K562 (cell line): ENCODE results near the gene CCR5AS.

Experiments
- ATAC-seq: fragments of 200-7000 bp; cut with Tn5 transposase; 3 replicates; pipeline ENCODE4 v1.9.1; 2020; ENCODE audit warnings: moderate library complexity
- BruUV-seq: library from RNA; stranded (reverse); fragments of 400-500 nt; replicated peaks from 2 replicates; lab custom pipeline; 2021; lab: Mats Ljungman, UMichigan
- CTCF ChIA-PET: fragments of 300-600 bp; formaldehyde crosslinking; extraction: SDS; loops from one replicate; lab custom pipeline; 2021; ENCODE audit warnings: low intra/inter-chr PET ratio; lab: Yijun Ruan, JAX
- POLR2A ChIA-PET: fragments of 300-600, 350-650 bp; sonication (Branson Sonifier 250); formaldehyde crosslinking; extraction: SDS; loops from one replicate; lab custom pipeline; 2021; ENCODE audit warnings: antibody characterized with exemption, inconsistent platforms; lab: Yijun Ruan, JAX
- DNase-seq, 4 experiments: peaks; one replicate each; pipeline versions ENCODE4 v3.0.0 to v3.0.0-alpha.2; 2011 to 2018; ENCODE audit warnings: low spot score in 3 of 4, mixed read lengths in 3 of 4; ENCODE audit errors: extremely low read depth in 1 of 4
- FAIRE-seq: peaks from 2 replicates; lab custom pipeline; 2011; peaks lifted over from hg19 to GRCh38; lab: Jason Lieb, UNC
- H2AFZ ChIP-seq: 2 replicates; pipeline ENCODE4 v1.6.0; 2011; ENCODE audit warnings: low read depth, low read length, control low read depth, inconsistent platforms
- H3K27ac ChIP-seq: fragments of 200-600 bp; 3 replicates; pipeline ENCODE4 v1.8.0; 2011; ENCODE audit warnings: low read depth, mild to moderate bottlenecking, control low read depth, inconsistent platforms, low read length, moderate library complexity, mixed read lengths; ENCODE audit errors: extremely low read depth
- H3K27me3 ChIP-seq, 2 experiments: fragments of 300-600 bp in 1 of 2; 2 replicates in 1 of 2; 3 replicates in 1 of 2; pipeline versions ENCODE4 v1.6.0 to v1.8.0; 2011; ENCODE audit warnings: inconsistent platforms in 2 of 2, low read length in 2 of 2, mild to moderate bottlenecking in 1 of 2, mixed read lengths in 1 of 2, moderate library complexity in 1 of 2; ENCODE audit not compliant: control insufficient read depth in 2 of 2, insufficient read depth in 2 of 2
- H3K36me3 ChIP-seq: fragments of 300-600 bp; 3 replicates; pipeline ENCODE4 v1.8.0; 2011; ENCODE audit warnings: mild to moderate bottlenecking, low read length, inconsistent platforms; ENCODE audit not compliant: control insufficient read depth, insufficient read depth
- H3K4me1 ChIP-seq, 2 experiments: fragments of 200-600 bp in 1 of 2; replicated peaks in 1 of 2; 2 replicates in 1 of 2; 3 replicates in 1 of 2; pipeline versions ENCODE4 v1.5.1 to v1.8.0; 2011; ENCODE audit warnings: inconsistent platforms in 2 of 2, low read length in 2 of 2, mild to moderate bottlenecking in 1 of 2, mixed read lengths in 1 of 2, moderate library complexity in 1 of 2; ENCODE audit not compliant: control insufficient read depth in 2 of 2, insufficient read depth in 2 of 2
- H3K4me2 ChIP-seq: 2 replicates; pipeline ENCODE4 v1.6.1; 2011; ENCODE audit warnings: low read length, control low read depth, inconsistent platforms, mixed read lengths; ENCODE audit not compliant: insufficient read depth
- H3K4me3 ChIP-seq: fragments of 200-600 bp; sonication (generic), shearing (Covaris generic); 2 replicates; pipeline ENCODE4 v1.5.1; 2016; ENCODE audit warnings: control low read depth, inconsistent platforms
- H3K79me2 ChIP-seq: fragments of 200-600 bp; 3 replicates; pipeline ENCODE4 v1.8.0; 2011; ENCODE audit warnings: low read length, inconsistent platforms; ENCODE audit not compliant: control insufficient read depth, insufficient read depth
- H3K9ac ChIP-seq, 2 experiments: 2 replicates each; pipeline versions ENCODE4 v1.6.0 to v1.6.1; 2011; ENCODE audit warnings: low read depth in 2 of 2, low read length in 2 of 2, control low read depth in 1 of 2, inconsistent platforms in 1 of 2, mild to moderate bottlenecking in 1 of 2, mixed read lengths in 1 of 2; ENCODE audit not compliant: insufficient read depth in 1 of 2
- H3K9me1 ChIP-seq: one replicate; pipeline ENCODE4 v1.6.0; 2011; ENCODE audit warnings: inconsistent platforms, mild to moderate bottlenecking, low read length, moderate library complexity; ENCODE audit not compliant: control insufficient read depth, insufficient read depth
- H3K9me3 ChIP-seq: replicated peaks from 2 replicates; pipeline ENCODE4 v1.5.1; 2011; ENCODE audit warnings: low read depth, low read length, inconsistent platforms; ENCODE audit not compliant: control insufficient read depth, insufficient read depth
- H4K20me1 ChIP-seq: replicated peaks from 2 replicates; pipeline ENCODE4 v1.6.1; 2011; ENCODE audit warnings: low read length, inconsistent platforms, mixed read lengths; ENCODE audit not compliant: control insufficient read depth, insufficient read depth
- ATF7 ChIP-seq: fragments of 450-650 bp; IDR thresholded peaks from 2 replicates; pipeline ENCODE4 v1.7.1; 2014; ENCODE audit warnings: mild to moderate bottlenecking, moderate library complexity
- C11orf30 ChIP-seq: fragments of 450-650 bp; IDR thresholded peaks from 2 replicates; pipeline ENCODE4 v1.6.1; 2016; ENCODE audit warnings: low read depth, mild to moderate bottlenecking
- CBX1 ChIP-seq: sonication (generic); IDR thresholded peaks from 2 replicates; pipeline ENCODE4 v1.6.1; 2016; ENCODE audit warnings: antibody characterized with exemption, low read depth, mild to moderate bottlenecking
- GTF2F1 ChIP-seq: IDR thresholded peaks from 2 replicates; pipeline ENCODE4 v1.6.1; 2011; ENCODE audit warnings: low read depth, low read length, improper control_type of control experiment
- ZNF41 ChIP-seq: fragments of 250-450 bp; sonication (Bioruptor Pico); conservative IDR thresholded peaks from 2 replicates; pipeline ENCODE4 v1.4.0; 2020; ENCODE audit warnings: mild to moderate bottlenecking
- ZNF512 ChIP-seq: IDR thresholded peaks from 2 replicates; pipeline ENCODE4 v1.6.1; 2016; ENCODE audit warnings: missing genetic modification characterization, missing compliant biosample characterization
- ZNF766 ChIP-seq: fragments of 200-800 bp; sonication (Bioruptor generic); conservative IDR thresholded peaks from 2 replicates; pipeline ENCODE4 v1.6.1; 2016; ENCODE audit warnings: missing genetic modification characterization, missing compliant biosample characterization
- WGBS: fragments of 100-300 bp; shearing (Covaris generic); methylation state at CpG from one replicate; pipeline ENCODE4 v1.1.6; 2016; ENCODE audit warnings: low coverage, mixed read lengths; ENCODE audit not compliant: insufficient coverage; ENCODE audit errors: missing lambda C conversion rate; 5-methylcytosine and 5-hydroxymethylcytosine counted together
- in situ Hi-C: fragments of 300-500 bp; cut with MboI; formaldehyde crosslinking; loops from 4 replicates; pipeline ENCODE4 v1.15.0; 2018; ENCODE audit warnings: inconsistent platforms, mixed read lengths
- intact Hi-C: fragments of 100-400 bp; cut with micrococcal nuclease; formaldehyde crosslinking; loops from 2 replicates; pipeline ENCODE4 v1.14.2; 2022

CCR5AS gene

DNA sequence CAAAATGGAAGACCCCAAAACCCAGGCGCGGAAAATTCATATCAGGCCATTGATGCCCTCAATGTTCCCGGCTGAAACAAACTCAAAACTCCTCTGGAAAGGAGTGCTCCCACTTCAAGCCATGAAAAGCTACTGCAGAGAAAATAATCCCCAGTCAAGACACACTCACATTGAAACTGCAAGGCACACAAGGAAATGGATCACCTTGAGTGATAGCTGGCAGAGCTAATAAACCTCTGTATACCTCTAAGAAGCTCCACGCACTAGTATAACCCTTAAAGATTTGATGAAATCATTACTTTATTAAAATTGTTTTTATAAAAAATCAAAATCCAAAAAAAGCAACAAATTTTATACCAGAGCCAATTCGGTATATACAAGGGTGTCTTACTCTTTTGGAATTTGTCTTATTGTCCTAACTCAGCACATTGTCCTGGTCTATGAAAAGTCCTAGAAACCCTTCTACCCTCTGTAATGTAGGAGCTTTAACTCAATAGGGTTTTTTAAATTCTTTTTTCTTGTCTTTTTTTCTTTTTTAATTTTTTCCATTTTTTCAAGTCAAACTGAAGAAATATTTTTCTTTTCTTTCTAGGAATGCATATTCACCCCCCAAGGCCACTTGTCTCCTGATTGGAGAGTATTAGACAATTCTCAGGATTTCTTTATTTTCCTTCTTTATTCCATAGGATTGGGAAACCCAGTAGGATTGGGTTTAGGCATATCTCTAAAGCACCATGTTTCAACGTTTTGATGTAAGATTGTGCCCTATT lies 8.5 kb downstream of the CCR5AS start:
- no peak overlapping the region for H3K9ac ChIP-seq
- no peak overlapping the region for H2AFZ ChIP-seq
- peaks cover 0 to 17% of the 10 kb centered on the region in 2 experiments; a peak in 2 of 5 replicates for H3K27me3 ChIP-seq
- H3K4me3 ChIP-seq = no peak overlapping the region
- H3K4me1 ChIP-seq = peaks cover 10 to 44% of the 10 kb centered on the region in 2 experiments
- BruUV-seq = no TSS peak
- no peak overlapping the region for H3K27ac ChIP-seq
- POLR2A ChIA-PET = interaction anchor here (1.0 kb wide), 1 partner anchor 9 kb away, joined by 4 read pairs; the partner anchor contains the start of genes CCR5AS and CCRL2
- intact Hi-C loops = no loop called here
- no peaks in the 10 kb centered on the region for H3K9me3 ChIP-seq
- ATAC-seq = no peak
- H3K4me2 ChIP-seq = no peak overlapping the region
- CTCF ChIA-PET = no interaction called here
- peak; percentile 57; the same call in 1 of the 2 replicates for TF ChIP-seq ZNF766 (CRISPR knock-in tag)
- no peak for TF ChIP-seq GTF2F1
- 0 out of 2 replicates have a peak, but pooled peaks have one; percentile 22 for TF ChIP-seq C11orf30
- peak; percentile 97 for TF ChIP-seq ZNF512 (tag)
- no peak for TF ChIP-seq ATF7
- peak; percentile 92 for TF ChIP-seq ZNF41 (CRISPR knock-in tag)
- no peak for TF ChIP-seq CBX1
- TF ChIP-seq, all 486 proteins: peak for 4
- Histone ChIP-seq H3K79me2 (no peaks in the 10 kb centered on the region), H3K36me3 (no peaks in the 10 kb centered on the region), H3K9me1 (no peaks in the 10 kb centered on the region), H4K20me1 (no peaks in the 10 kb centered on the region)
- DNase-seq (no peak), FAIRE-seq (no peak)
- in situ Hi-C loops = no loop called here
- 62% methylated on average over 6 of the region's 6 CpGs for WGBS
